Sigmoid colon (tissue), 4 donors: ENCODE results near the gene NRXN3.

Source experiments
- CTCF ChIP-seq, 4 experiments: fragments of 450-650 bp in 3 of 4; fragments of 200-600 bp in 1 of 4; IDR thresholded peaks; one replicate each; pipeline ENCODE4 v1.5.1; 2016 to 2019; ENCODE audit warnings: antibody characterized with exemption in 4 of 4, mild to moderate bottlenecking in 3 of 4, moderate library complexity in 2 of 4
- EP300 ChIP-seq, 4 donors: sonication (generic); formaldehyde crosslinking; IDR thresholded peaks; one replicate each; pipeline ENCODE4 v1.6.1; 2017; ENCODE audit warnings: antibody characterized with exemption in 4 of 4
- POLR2A ChIP-seq, 2 donors: fragments of 450-650 bp; IDR thresholded peaks; one replicate each; pipeline ENCODE4 v1.6.1; 2016; ENCODE audit warnings: antibody characterized with exemption in 2 of 2, mild to moderate bottlenecking in 2 of 2, moderate library complexity in 2 of 2
- POLR2AphosphoS5 ChIP-seq, 4 donors: sonication (generic); formaldehyde crosslinking; IDR thresholded peaks; one replicate each; pipeline ENCODE4 v1.6.1; 2017; ENCODE audit warnings: antibody characterized with exemption in 4 of 4

GRCh38 chr14:78127961-78128360 is 42.2 kb upstream of the NRXN3 start:
- no peak for TF ChIP-seq CTCF (IDR thresholded peaks at IDR 0.05)
- TF ChIP-seq POLR2A (IDR thresholded peaks at IDR 0.05), result no peak
- TF ChIP-seq POLR2AphosphoS5 (IDR thresholded peaks at IDR 0.05), result no peak
- no peak for TF ChIP-seq EP300 (IDR thresholded peaks at IDR 0.05)
